Measurements from ENCODE around the gene GALNT16.
"Not testable (repeated sequence)": the region's sequence is repeated elsewhere in the genome, so short reads cannot be mapped to it uniquely, and the experiment has no call there.

GALNT16 gene

DNA sequence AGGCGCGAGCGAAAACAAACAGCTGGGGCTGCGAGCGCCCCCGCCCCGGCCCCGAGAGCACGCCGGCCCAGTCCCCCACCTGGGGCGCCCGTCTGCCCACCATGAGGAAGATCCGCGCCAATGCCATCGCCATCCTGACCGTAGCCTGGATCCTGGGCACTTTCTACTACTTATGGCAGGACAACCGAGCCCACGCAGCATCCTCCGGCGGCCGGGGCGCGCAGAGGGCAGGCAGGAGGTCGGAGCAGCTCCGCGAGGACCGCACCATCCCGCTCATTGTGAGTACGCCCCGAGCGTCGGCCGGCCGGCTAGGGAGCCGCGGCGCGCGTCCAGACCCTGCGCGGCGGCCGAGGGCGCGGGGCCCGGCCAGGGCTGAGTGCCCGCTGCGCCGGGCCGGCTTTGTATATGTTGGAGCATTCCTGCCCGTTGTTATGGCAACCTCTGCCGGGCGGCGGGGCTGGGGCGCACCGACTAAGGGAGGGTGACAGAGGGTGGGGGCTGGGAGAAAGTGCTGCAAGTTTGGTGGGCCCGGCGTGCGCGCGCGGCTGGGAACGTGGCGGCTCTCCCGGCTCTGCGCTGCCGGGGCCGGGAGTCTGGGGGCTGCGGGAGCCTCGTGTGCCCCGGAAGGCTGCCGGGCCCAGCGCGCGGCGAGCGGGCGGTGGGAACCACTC is 367 bp downstream of the GALNT16 start:
- DNase-seq: peak; percentile 23

DNA sequence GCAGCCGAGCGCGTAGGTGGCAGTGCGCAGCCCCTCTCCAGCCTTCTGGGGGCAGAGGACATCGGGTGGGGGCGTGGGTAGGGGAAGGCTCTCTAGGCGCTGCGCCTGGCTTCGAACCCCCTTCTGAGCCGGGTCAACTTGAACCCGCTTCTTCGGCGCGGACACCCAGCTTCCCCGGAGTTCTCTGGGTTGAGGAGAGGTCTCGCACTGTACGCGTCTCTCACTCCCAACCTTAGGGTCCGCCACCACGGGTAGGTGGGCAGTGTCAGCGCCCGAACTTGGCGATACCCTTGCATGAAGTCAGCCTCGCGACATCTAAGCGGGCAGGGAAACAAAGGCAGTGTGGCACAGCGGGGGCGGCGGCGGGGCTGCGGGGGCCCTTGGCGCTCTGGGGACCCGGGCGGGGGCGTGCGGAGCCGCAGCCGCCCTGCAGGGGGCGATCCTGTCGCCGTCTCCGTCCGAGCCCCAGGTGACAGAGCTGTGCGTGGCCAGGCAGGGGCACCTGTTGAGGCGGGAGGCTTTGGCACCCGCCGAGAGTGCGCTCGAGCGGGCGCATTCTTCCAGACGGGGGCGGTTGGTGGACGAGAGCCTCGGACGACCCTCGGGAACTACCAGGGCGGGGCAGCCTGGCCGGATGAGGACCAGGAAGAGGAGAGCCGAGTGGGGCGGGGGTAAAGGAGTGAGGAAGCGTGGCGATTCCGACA is 1.1 kb downstream of the GALNT16 start:
- DNase-seq: no peak

DNA sequence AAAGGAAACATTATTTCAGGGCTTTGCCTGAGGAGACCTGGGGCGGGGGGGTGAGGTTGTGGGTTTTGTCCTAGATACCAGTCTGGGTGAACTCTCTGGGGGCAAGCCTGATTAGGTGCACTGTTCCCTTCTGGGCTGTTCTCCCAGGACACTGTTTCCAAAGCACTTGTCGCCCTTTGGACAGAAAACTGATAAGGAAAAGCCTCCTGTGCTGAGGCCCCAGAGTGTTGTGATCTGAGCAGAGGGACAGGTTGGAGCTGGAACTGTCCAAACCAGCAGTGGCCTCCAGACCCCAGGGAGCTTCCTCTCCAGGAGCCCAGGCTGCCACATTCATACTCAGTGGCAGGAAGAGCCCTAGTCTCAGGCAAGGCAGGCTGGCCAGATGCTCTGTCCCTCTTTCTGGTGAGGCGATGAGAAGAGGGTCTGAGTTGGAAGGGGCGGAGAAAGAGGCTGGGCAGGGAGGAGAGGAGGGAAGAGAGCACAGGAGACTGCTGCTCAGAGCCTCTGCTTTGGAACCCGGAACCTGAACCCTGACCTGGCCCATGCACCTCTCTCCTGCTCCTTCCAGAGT is 1.9 kb downstream of the GALNT16 start:
- DNase-seq: no peak

GRCh38 chr14:69262516-69262915 is 2.6 kb downstream of the GALNT16 start:
- DNase-seq: no peak

DNA sequence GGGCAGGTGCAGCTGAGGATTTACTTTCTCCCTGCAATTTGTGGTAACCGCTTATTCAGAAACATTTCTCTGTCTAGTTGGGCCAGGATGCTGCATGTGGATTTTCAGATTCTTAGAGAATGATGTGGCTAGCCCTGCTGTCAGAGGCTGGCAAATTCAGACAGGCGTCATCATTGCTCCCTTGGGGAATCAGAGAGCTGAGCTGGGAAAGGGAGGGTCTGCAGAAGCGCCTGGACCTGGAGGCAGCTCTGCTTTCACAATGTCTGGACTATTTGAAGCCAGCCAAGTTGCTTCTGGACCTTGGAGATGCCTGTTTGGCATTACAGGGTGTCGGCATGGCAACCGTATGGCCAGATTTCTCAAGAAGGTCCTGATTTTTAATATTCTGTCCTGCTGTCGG is 3.4 kb downstream of the GALNT16 start:
- no peak for DNase-seq

DNA sequence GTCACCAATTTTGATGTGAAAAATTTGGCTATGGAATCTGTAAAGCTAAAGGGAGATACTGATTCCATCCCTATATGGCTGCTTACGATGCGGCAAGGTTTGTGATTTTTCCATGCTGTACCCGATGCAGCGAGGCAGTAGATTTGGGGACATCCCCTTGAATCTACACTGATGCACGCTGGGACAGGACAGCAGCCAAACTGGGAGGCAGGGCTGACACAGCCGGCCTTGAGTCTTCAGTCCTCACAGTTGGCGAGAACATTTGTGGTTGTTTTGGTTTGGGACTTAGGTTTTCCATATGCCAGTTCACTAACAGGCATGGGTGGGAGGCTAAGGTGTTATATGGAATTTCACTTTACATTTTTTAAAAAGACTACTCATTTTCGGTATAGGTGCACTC is 3.8 kb downstream of the GALNT16 start:
- no peak for DNase-seq

DNA sequence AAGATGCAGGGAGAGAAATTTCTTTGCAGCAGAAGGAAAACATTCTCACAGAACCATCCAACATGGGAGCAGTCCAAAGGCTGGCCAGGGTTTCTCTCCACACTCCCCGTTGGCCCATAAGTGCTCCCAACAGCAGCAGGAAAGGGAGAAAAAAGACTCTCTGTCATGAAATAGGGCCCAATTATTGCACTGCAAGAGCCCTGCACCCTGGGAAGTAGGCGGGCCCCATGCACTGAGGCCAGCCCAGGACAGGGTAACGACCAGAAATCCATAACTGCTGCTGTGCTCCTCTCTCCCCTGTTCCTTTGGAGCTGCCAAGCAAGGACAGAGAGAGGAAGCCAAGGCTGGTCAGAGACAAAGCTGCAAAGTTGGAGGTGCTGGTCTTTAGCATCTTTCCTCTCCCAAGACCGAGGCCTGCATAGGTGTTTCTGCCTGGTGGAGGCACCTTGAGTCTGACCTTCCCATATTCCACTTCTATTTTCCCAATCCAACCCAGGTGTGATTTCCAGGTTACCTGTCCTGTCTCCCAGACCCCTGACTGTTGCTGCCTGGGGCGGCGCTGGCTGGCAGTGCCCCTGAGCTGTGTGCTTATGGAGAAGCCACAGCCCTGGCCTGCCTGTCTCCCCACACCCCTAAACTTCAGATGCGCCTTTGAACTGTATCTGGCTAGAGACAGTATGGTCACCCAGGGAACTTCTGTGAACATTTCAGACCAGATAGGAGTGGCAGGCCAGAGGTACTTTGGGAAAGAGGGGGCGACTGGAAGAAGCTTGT is 6.8 kb downstream of the GALNT16 start:
- DNase-seq: no peak

GRCh38 chr14:69267492-69267891 is 7.5 kb downstream of the GALNT16 start:
- DNase-seq: no peak

DNA sequence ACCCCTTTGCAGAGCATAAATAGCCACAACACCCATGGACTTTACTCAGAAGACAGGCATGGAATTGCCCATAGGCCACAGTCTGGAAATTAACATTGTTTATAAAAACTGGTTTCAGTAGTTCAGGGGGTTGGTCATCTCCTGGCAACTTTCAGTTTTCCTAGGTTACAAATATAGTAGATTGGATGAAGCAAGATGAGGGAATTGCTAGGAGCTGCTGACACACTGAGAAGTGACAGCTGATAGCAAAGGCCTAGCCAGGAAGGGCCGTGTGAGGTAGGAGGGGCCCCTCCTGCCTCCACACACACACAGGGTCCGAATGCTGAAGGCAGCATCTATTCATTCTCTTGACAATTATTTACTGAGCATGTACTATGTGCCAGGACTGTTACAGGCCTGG is 8.3 kb downstream of the GALNT16 start:
- no peak for DNase-seq

DNA sequence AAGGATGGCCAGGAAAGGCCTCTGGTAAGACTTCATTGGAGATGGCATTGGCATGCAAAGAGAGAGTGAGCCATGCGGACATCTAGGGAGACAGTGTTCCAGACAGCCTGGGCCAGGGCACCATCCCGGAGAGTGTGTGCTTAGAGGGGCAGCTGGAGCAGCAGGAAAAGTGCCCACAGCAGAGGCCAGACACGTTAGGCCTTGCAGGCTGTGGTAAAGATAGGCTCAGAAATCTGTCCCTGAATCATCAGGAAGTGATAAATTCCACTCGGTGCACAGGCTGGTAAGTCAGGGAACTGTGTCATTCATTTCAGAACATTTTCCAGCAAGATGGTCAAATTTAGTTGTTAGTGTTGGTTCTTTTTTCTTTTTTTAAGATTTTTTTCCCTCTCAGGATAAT is 8.8 kb downstream of the GALNT16 start:
- no peak for DNase-seq

DNA sequence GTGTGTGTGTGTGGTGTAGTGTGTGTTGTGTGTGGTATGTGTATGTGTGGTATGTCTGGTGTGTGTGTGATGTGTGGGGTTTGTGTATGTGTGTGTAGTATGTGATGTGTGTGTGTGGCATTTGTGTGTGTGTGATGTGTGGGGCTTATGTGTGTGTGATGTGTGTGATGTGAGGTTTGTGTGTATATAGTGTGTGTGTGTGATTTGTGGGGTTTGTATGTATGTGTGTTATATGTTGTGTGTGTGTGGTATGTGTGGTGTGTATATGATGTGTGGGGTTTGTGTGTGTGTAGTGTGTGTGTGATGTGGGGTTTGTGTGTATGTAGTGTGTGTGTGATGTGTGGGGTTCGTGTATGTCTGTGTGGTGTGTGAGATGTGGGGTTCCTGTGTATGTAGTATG is 9.4 kb downstream of the GALNT16 start:
- no peak for DNase-seq

GRCh38 chr14:69270097-69270496 is 10.1 kb downstream of the GALNT16 start:
- no peak for DNase-seq

DNA sequence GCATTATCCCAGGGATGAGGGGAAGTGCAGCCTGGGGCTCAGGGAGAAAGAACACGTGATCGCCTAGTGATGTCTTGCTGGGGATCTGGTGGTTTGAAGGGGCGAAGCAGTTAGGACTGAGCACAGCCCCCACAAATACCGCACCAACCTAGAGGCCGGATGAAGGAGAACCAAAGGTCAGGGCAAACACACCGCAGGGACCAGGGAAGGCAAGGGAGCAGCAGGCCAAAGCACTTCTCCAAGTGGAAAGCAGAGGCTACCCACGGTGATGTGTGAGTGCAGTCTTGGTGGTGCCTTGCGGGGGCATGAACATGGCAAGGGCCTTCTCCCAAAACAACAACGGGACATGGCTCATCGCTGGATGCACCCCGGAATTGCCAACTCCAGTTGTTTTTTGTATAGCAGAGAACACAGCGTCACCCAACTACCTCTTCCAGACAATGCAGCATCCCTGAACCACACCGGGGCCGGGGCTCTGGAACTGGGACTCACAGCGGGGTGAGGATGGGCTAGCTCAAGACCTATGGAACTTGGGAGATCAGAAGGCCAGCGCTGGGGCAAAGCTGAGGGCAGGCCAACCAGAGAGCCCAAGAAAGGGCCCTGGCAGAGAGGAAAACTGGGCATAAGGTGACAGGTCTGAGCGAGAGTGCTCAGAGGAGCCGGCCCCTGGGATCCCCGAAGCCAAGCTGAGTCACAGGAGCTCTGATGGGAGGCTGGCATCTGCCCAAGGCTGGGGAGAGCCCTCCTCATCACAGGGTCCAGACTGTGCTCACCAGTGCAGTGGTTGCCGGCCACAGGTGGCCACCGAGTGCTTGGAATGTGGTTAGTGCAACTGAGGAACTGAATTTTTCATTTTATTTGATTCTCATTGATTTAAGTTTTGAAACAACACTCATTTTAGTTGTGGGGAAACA is 11.1 kb downstream of the GALNT16 start:
- no peak for DNase-seq

GRCh38 chr14:69274321-69274720 is 14.4 kb downstream of the GALNT16 start:
- no peak for DNase-seq

GRCh38 chr14:69275331-69275730 is 15.4 kb downstream of the GALNT16 start:
- no peak for DNase-seq

GRCh38 chr14:69277356-69277755 is 17.4 kb downstream of the GALNT16 start:
- DNase-seq: not testable (repeated sequence)

DNA sequence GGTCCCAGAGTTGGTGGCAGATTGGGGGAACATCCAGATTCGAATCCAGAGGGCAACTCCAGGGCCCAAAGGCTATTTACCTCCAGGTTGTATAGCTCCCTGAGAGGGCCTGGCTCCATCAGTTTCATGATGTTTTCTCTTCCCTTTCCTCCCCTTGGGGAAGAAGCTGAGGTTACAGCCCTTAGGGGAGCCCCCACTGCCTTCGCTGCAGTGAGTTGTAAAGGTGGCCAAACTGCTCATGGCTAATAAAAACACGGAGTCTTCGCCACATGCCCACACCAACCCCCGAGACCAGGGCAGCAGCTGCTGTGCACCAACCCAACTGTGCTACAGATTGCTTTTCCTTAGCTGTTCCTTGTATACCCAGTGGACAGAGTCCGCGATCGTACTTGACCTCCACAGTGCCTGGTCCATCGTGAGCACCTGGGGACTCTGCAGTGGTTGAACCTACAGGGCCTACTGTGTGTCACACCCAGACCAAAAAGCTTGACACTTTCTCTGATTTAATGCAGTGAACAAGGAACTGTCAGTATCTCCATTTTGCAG is 20.9 kb downstream of the GALNT16 start:
- no peak for DNase-seq

- DNase-seq: no peak
Measured at GRCh38 chr14:69281450-69282169, 21.7 kb downstream of the GALNT16 start.

DNA sequence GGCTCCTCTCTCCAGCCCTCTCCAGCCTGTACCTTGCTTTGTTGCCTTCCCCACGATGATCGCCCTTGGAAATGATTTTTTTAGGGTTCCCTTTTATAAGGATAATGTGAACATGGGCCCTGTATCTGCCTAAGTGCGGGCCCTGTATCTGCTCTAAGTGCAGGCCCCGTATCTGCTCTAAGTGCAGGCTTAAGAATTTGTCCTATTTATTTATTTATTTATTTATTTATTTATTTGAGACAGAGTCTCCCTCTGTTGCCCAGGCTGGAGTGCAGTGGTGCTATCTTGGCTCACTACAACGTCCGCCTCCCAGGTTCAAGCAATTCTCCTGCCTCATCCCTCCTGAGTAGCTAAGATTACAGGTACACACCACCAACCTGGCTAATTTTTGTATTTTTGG is 22.5 kb downstream of the GALNT16 start:
- no peak for DNase-seq

DNA sequence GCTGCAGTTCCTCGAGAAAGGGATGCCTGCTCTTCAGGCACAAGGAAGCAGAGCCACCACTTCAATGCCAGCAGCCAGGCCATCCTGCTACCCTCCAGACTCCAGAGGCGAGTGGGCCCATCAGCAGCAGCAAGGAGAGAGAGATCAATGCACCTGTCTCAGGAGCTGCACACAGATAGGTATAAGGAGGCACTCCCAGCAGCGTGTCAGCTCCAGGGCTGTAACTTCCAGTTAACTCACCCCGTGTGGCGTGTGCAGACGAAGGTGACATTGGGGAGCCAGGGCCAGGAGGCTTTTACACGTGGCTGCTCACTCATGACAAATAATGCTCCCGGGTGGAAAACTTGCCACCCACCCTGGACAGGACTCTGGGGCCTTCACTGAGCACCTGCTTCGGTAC is 24.2 kb downstream of the GALNT16 start:
- no peak for DNase-seq

GRCh38 chr14:69285661-69286255 is 25.8 kb downstream of the GALNT16 start:
- no peak for DNase-seq
